Breast epithelium (tissue), 3 donors: ENCODE results near the gene NECTIN1.

Source experiments
- CTCF ChIP-seq, 3 donors: fragments of 450-650 bp; IDR thresholded peaks; one replicate each; pipeline ENCODE4 v1.5.1; 2016 to 2017; ENCODE audit warnings: antibody characterized with exemption in 3 of 3, mild to moderate bottlenecking in 3 of 3, moderate library complexity in 3 of 3
- POLR2A ChIP-seq: fragments of 450-650 bp; IDR thresholded peaks from one replicate; pipeline ENCODE4 v1.6.1; 2016; ENCODE audit warnings: antibody characterized with exemption, mild to moderate bottlenecking, moderate library complexity

GRCh38 chr11:119734788-119735187 is 5.8 kb upstream of the NECTIN1 start:
- TF ChIP-seq CTCF (IDR thresholded peaks at IDR 0.05): no peak
- TF ChIP-seq POLR2A: no peak
